GM21423 (cell line): ENCODE measurements around the gene CACNA2D2.
"Not testable (repeated sequence)": the region's sequence is repeated elsewhere in the genome, so short reads cannot be mapped to it uniquely, and the experiment has no call there.

ENCODE experiments used
- ATAC-seq: cut with Tn5 transposase; IDR thresholded peaks from one replicate; pipeline ENCODE4 v1.9.1; 2021; ENCODE audit warnings: mild to moderate bottlenecking, moderate library complexity; ENCODE audit not compliant: unreplicated experiment

The CACNA2D2 gene

DNA sequence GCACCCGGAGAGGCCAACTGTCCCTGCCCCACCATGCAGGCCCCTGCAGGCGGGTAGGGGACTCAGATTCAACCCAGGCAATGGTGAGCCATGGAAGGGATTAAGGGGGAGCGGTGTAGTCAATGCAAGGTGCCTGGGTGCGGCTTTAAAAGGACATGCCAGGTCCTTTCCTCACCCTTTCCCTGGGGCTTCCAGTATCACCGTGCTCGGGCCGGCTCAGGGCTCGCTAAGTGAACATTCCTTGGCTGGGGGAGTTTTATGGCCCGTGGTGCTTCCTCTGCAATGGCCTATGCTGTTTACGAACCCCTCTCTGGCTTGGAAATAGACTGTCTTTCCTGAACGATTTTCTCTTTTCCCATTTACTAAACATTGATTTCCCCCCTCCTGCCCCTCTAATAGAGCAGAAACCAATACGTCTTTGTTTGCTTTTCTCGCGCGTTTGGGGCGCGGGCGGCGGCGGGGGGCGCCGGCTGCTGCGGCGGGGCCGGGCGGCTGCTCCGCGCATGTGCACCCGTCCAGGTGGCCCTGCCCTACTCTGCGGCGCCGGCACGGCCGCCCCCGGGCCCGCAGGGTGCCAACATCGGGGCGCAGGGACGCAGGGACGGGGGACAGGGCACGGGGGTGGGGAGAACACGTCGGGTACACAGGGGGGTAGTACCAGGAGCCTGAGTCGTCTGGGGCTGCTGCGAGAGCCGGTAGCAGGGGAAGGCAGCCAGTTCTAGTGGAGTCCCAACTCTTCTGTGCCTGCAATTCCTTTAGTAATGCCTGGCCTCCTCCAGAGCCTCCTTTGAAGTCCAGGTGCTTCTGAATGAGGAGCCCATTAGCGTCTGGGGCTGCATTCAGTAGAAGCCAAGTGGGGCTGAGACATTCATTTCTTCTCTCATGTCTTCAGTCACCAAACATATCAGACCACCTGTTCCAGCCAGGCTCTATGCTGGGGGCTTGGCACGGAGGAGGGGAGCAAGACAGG lies 26.9 kb upstream of the CACNA2D2 start:
- no peak for ATAC-seq

DNA sequence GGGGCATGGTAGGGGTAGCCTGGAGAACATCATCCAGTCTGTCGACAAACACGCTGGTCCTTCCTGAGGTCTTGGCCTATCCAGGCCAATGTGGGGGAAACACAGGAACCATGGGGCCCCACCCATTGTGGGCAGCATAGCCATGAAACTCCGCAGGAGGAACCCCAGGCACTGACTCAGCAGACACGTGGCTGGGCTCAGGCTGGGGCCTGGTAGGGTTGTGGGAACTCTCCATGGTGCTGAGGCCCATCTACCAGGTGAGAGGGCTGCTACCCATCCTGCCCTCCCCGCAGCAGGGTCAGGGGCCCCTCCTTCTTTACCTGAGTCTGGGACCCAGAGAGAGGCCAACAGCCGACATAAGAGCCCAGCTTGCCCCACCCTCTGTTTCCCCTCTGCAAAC lies 22.6 kb upstream of the CACNA2D2 start:
- no peak for ATAC-seq

DNA sequence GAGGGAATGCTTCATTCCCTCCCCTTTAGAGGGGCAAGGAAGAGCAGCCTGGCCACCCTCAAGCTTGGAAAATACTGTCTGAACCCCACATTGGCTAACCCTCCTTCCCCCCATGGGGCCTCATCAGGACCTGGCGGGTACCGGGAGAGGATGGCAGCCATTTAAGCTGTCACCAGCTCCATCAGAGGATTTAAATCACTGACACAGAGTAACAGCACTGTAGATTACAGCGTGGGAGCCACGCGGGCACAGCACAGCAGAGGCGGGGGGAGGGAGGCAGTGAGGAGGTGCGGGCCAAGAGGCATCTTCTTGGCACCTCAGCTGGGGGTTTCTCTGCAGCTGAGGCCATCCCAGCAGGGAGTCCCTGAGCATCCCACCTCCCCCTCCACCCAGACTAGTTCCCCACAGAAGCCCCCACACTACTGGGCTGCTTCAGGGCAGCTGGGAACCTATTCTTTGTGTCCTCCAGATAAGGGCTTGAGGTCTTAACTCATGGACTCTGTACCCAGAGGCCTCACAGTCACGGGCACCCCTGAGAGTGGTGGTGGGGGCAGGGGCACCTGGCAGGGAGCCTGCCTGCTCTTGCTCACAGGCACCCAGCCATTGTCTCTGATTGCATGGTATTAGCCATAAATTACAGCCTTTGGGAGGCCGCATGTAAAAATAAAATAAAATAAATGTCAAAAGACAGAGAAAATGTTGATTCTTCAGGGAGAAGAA lies 21.9 kb upstream of the CACNA2D2 start:
- ATAC-seq = no peak

DNA sequence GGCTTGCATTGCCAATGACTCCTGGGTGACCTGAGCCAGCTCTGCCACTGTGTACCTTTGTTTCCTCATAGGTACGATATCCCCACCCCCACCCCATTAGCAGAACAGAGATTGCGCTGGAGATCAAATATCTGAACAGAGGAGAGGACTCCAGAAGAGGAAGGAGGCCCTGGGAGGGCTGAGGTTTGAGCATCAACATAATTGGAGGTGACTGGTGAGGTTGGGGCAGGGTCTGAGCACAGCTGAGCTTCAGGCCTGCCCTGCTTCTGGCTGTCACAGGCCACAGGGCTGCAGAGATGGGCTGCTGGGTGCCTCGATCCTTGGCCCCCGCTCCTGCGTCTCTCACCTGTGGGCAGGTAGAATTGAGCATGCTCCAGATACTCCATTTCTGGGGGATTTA lies 21.3 kb upstream of the CACNA2D2 start:
- ATAC-seq = no peak

DNA sequence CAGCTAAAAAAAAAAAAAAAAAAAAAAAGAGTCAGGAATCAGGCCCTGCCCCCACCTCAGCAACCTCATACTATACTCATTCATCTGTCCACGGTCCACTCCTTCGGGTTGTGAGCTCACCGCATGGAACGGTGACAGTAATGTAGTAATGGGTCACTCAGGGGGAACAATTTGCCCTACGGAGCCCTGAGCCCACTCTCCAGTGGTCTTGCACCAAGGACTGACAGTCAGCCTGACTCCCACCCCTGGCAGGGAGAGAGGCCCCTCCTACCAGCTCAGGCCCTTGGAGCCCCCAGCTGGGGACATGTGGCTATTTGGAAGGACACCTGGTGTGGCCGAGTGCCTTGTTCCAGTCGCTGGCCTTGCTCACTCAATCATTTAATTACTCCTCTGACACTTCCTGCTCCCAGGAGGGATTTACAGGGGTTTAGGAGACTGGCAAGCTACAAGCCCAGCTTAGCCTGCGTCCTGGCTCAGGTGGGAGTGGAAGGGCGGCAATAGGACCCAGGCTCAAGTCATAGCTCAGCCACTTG lies 19.9 kb upstream of the CACNA2D2 start:
- no peak for ATAC-seq

DNA sequence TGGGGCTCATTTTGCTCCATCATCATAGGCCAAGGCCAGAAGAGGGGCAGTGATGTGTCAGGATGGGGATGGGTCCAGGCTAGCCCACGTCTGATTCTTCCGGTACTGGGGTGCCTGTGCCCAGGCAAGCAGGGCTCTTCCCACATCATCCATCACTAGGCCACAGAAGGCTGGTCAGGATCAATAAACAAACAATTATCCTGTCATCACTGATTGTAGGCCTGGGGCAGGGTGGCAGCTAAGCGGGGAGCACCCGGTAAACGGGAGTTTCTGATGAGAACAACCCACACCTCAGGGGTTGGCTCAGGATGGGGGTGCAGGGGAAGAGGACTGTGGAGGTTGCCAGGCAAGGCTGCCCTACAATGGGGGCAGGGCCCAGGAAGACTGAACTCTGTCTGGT lies 18.1 kb upstream of the CACNA2D2 start:
- ATAC-seq = no peak

DNA sequence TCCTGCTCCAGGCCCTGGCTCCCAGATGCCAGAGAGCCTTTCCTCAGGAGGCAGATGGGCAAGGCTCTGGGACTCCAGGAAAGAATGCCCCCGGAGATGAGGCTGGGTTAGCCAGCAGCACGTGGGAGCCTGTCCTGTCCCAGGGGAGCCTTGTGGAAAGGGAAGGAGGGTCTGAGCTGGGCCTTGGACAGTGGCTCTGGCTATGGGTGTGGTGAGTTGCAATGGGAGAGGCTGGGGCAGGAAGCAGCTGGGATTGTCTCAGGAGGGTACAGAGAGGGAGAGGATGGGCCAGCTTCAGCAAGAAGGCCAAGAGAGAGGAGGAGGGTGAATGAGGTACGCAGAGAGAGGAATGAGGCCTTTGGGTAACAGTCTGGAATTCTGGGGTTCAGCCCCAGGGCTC lies 17.4 kb upstream of the CACNA2D2 start:
- no peak for ATAC-seq

DNA sequence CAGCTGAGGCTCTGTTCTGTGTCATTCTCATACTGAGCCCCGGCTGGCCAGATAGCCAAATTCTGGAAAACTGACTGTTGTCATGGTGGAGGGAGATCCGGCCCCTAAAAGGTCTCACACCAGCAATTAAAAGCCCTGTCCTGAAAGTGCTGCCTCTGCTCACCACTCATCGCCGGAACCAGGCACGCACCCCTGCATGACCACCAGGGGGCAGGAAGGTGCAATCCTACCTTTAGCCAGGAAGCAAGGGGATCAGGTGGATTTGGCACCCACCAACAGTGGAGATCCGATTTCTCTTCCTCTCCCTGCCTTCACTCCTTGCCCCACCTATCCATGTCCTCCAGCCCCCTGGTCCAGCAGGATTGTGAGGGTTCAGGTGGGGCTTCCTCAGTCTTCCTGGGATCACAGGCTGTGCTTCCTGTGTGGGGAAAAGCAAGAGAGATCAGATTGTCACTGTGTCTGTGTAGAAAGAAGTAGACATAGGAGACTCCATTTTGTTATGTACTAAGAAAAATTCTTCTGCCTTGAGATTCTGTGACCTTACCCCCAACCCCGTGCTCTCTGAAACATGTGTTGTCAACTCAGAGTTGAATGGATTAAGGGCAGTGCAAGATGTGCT lies 16.1 kb upstream of the CACNA2D2 start:
- ATAC-seq = peak; percentile 45

DNA sequence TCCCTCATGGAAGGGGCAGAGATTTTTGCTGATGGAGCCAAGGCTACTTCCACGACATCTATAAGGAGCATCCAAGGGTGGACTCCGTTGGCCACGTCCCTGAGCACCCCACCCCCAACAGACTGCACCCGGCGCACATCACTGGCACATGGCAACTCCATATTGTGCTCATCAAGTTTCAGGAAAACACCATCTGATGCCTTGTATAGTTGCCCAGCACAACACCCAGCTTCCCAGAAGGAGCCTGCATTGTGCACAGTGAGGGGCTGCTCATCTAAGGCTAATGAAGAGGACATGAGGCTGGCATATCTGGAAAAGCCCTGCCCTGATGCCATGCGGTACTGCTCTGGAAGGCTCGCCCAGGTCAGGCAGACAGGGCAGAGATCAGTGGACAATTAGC lies 15.0 kb upstream of the CACNA2D2 start:
- ATAC-seq = no peak

DNA sequence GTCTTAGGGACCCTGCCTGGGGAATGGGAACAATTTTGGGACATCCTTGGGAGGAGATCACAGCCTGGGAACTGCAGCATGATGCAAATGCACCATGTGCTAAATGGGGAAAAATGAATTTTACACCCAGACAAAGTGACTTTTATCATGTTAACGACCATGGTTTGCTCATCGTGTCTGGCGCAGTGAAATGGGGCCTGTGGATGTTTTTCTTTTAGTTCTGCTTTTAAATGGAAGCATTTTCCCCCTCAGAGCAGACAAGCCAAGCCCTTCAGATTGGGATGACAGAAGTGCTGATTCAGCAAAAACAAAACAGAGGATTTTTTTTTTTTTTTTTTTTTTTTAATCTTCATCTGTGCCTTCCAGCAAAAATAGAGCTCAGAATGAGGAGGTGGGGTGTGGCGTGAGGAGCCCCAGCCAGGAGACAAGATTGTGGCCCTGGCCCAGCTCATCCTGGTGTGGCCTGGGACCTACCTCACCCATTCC lies 14.3 kb upstream of the CACNA2D2 start:
- ATAC-seq = no peak

DNA sequence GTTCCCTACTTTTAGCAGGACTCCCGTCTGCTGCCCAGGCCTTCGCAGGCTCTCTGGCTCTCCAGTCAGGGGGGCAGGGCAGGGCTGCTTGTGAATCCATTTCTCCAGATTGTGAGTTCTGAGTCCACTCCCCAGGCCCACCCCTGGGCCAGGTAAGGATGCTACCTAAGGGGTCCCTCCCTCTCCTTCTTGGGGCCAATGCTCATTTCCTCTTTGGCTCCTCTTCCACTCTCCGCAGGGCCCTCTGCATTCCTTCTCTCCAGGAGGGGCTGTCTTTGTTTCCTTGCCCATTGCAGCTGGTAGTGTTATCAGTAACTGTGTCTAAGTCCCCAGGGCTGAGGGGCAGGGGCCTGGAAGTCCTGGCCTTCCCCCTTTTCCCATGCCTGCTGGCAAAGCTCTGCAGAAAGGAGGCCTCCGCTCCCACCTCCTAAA lies 13.0 kb upstream of the CACNA2D2 start:
- no peak for ATAC-seq

DNA sequence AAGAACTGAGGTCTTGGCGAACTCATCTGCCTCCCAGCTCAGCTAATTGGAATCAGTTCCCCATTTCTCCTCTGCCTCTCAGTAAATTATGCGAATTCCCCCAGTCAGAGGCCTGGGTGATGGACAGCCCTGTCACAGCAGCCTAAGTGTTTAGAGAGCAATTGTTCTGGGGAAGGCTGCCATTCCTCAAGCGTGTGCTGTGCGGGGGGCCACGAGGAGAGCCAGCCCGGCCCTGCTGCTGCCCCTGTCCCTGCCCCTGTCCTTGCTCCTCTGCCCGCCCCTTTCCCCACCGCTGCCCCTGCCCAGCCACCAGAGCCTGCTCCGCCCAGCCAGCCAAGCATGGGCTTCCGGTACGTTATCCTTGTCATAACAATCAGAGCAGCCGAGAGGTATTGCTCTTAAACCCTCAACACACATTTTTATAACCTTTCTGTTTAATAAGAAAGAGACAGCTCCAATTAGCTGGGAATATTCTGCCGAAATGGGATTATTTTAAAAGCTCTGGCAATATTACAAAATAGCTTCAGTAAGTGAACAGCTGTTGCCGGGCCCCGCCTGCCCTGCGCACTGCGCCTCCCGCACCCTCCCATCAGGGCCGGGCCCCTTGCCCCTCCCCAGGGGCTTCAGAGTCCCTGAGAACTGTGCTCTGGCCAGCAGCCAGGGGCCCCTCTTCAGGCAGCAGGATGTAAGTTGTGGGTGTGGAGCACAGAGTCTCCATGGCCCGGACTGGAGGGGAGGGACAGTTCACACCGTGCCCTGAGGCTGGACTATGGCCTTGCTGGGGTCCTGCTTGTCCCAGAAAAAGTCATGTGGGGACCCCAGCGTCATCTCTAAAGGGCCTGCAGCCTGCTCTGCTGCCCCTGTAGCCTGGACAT lies 12.4 kb upstream of the CACNA2D2 start:
- no peak for ATAC-seq

DNA sequence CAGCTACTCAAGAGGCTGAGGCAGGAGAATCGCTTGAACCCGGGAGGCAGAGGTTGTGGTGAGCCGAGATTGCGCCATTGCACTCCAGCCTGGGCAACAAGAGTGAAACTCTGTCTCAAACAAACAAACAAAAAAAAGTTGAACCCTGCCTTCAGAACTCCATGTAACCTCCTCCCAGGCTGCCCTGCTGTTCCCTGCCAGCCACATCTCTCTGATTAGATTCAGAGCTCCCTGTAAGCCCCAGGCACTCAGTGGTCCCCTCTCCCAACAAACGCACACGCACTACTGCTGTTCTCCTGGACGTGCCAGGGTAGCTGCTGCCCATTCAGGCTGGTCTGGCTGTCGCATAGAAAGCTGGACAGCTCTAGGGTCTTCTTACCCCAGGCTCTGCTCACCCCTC lies 9.5 kb upstream of the CACNA2D2 start:
- ATAC-seq = not testable (repeated sequence)

DNA sequence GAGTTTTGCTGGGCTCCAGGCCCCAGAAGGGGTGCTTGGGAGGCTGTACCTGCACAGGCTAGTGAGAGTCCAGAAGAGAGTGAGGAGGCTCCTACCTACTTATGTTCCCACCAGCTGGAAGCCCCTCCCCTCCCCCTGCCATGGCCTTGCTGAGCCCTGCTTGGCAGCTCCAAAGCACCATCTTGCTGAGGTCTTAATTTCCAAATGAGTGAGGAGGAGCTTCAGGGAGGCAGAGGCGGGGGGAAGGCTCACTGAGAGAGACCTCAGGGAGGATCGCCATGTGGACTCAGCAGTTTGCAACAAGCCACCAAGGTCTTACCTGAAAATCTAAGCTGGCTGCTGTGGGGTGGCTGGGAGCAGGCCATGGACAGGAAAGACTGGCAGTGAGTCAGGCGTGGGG lies 8.7 kb upstream of the CACNA2D2 start:
- no peak for ATAC-seq

DNA sequence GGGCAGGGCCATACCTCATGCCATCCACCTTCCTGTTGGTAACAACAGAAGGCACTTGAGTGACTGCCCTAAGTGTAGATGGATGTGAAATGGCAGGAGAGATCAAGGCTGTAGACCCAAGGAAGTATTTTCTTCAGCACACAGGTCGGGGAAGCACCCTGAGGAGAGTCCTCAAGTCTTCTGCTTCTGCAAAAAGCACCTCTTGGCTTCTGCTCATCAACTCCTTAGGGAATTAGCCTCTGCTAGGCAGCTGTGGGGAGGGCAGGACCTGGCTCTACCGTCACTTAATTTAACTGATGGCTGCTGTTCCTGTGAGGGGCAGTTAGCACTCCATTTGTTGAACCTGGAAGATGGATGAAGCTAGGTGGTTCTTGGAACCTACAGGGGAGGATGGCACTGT lies 6.9 kb upstream of the CACNA2D2 start:
- ATAC-seq = no peak

DNA sequence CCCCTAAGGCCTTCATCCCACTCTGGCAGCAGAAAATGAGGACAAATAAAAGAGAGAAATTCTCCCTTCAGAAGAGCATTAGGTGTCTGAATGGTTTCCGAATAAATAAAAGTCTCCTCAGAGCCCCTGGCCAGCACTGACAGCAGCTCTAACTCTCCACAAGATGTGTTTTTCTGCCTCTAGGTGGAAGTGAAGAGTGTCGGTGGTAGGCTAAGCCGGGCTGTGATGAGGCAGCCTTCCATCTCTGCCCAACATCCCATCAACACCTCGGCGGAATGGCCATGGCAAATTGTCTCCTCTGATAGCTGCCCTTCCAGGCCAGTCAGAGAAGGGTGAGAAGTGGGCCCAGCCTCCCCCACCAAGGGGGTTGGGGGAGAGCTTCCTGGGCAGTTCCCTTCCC lies 6.3 kb upstream of the CACNA2D2 start:
- no peak for ATAC-seq

DNA sequence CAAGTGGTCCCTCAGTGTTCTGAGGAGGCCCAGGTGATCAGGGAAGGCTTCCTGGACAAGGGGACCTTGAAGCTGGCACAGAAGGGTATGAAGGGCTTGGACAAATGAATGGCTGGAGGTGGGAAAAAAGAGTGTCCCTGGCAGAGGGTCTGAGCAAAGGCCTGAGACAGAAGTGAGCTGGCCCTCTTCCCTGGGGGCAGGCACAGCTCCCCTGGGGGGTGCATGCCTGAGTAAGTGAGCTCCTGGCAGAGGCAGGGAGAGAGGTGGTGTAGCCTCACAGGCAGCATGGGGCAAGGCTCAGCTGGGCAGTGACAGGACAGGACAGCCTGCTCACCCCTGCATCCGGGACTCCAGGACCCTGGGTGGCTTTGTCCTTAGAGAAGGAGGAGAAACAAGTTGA lies 5.4 kb upstream of the CACNA2D2 start:
- ATAC-seq = no peak

DNA sequence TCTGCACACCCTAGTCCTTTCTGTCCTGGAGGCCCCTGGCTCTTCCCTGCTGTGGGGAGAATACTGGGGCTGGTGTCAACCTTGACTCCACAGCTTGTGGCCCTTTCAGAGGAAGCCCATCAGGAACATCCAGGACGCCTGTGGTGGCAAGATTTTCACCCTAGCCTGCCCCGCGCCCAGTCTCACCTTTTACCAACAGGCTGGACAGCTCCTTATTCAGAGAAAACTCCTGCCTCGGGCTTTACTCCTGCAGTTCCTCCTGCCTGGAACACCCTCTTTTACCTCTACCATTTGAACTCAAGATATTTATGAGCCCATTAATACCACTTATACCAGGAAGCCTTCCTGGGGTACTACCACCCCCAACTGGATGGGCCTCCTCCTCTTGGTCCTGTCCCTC lies 2.7 kb upstream of the CACNA2D2 start:
- ATAC-seq = no peak

DNA sequence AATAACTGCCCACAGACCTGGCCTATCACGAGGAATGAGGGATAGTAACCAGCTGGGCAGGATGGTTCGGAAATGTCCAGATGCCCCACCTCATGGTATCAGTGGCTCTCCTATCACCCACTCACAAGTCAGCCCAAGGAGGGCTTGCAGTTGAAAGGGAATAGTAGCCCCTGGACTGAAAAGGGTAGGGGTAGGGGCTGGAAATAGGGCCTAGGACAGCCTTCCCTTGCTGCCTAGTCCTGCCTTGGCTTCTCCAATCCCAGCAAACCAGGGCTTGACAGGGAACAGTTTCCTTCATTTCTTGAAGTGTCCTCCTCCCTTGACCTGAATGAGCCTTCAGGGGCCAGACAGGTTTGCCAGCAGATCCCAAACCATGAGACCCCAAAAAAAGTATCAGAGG lies 1.2 kb upstream of the CACNA2D2 start:
- ATAC-seq = no peak
